Prostate gland (tissue), 2 donors: ENCODE measurements around the gene DCAF8L2. TPM values are rescaled to one million over a fixed set of nuclear protein-coding genes. Genes with fewer than 3 reads are reported as not detected.
"Not testable (repeated sequence)": the region's sequence is repeated elsewhere in the genome, so short reads cannot be mapped to it uniquely, and the experiment has no call there.

Experiments
- DNase-seq: peaks from one replicate; pipeline ENCODE4 v3.0.0-alpha.2; 2019; ENCODE audit warnings: low spot score
- H3K27ac ChIP-seq, 2 donors: fragments of 200-600 bp; sonication (generic); 2 replicates each; pipeline ENCODE4 v1.5.1; 2017 to 2019
- H3K27me3 ChIP-seq: fragments of 200-600 bp; sonication (generic); replicated peaks from 2 replicates; pipeline ENCODE4 v1.5.1; 2019; ENCODE audit not compliant: insufficient read depth
- H3K36me3 ChIP-seq, 2 donors: fragments of 200-600 bp; sonication (generic); 1 replicate in 1 of 2; 2 replicates in 1 of 2; pipeline versions ENCODE4 v1.5.1 to v1.8.1; 2017 to 2019
- H3K4me1 ChIP-seq: fragments of 200-600 bp; sonication (generic); replicated peaks from 2 replicates; pipeline ENCODE4 v1.5.1; 2019
- H3K4me3 ChIP-seq, 2 donors: fragments of 200-600 bp; sonication (generic); 2 replicates each; pipeline ENCODE4 v1.5.1; 2017 to 2019
- H3K9me3 ChIP-seq: fragments of 200-600 bp; sonication (generic); 2 replicates; pipeline ENCODE4 v1.5.1; 2017
- CTCF ChIP-seq, 4 experiments: fragments of 200-600 bp in 2 of 4; fragments of 450-650 bp in 2 of 4; sonication (generic) in 2 of 4; IDR thresholded peaks; 1 replicate in 3 of 4; 2 replicates in 1 of 4; pipeline ENCODE4 v1.5.1; 2016 to 2019; ENCODE audit warnings: antibody characterized with exemption in 4 of 4, mild to moderate bottlenecking in 2 of 4, moderate library complexity in 2 of 4
- POLR2A ChIP-seq: fragments of 450-650 bp; IDR thresholded peaks from one replicate; pipeline ENCODE4 v1.6.1; 2016; ENCODE audit warnings: antibody characterized with exemption, mild to moderate bottlenecking
- POLR2AphosphoS5 ChIP-seq: sonication (generic); formaldehyde crosslinking; IDR thresholded peaks from one replicate; pipeline ENCODE4 v1.6.1; 2017; ENCODE audit warnings: antibody characterized with exemption
- WGBS: methylation state at CpG from one replicate; pipeline ENCODE4 v1.1.5; 2018; 5-methylcytosine and 5-hydroxymethylcytosine counted together
- intact Hi-C: fragments of 100-400 bp; cut with DNase I; formaldehyde crosslinking; loops from one replicate; pipeline ENCODE4 v1.14.2; 2022
- total RNA-seq, 2 donors: library from RNA; depleted of rRNA; stranded (reverse); fragments of >200 nt; gene quantifications; one replicate each; pipeline ENCODE4 v1.1.0, GENCODE V29; 2016

Gene DCAF8L2
- total RNA-seq, 2 donors from 2014 or later = 107 TPM; not detected in 1

GRCh38 chrX:27679281-27679680, 89.1 kb downstream of the DCAF8L2 start:
- no peaks in the 10 kb centered on the region for H3K9me3 ChIP-seq
- H3K36me3 ChIP-seq = no peaks in the 10 kb centered on the region
- no peak for TF ChIP-seq CTCF (IDR thresholded peaks at IDR 0.05)
- no peak for TF ChIP-seq POLR2AphosphoS5
- no peak for TF ChIP-seq POLR2A
- H3K4me1 ChIP-seq = no peaks in the 10 kb centered on the region
- no peaks in the 10 kb centered on the region for H3K27me3 ChIP-seq
- no peak for DNase-seq
- intact Hi-C loops = no loop called here
- H3K4me3 ChIP-seq = no peak overlapping the region
- 20% methylated on average over 1 of the region's 1 CpG for WGBS
- H3K27ac ChIP-seq = no peak overlapping the region

- DNase-seq = no peak
- H3K4me3 ChIP-seq = no peak overlapping the region
- 45% methylated on average over 1 of the region's 1 CpG for WGBS
- H3K27ac ChIP-seq = no peak overlapping the region
- no peaks in the 10 kb centered on the region for H3K27me3 ChIP-seq
- H3K9me3 ChIP-seq = no peaks in the 10 kb centered on the region
- H3K36me3 ChIP-seq = no peaks in the 10 kb centered on the region
- H3K4me1 ChIP-seq = no peaks in the 10 kb centered on the region
- TF ChIP-seq POLR2A (no peak), CTCF (IDR thresholded peaks at IDR 0.05) (no peak), POLR2AphosphoS5 (no peak)
- intact Hi-C loops = no loop called here
These were observed 90.6 kb downstream of the DCAF8L2 start for GRCh38 chrX:27680726-27681125.

DNA sequence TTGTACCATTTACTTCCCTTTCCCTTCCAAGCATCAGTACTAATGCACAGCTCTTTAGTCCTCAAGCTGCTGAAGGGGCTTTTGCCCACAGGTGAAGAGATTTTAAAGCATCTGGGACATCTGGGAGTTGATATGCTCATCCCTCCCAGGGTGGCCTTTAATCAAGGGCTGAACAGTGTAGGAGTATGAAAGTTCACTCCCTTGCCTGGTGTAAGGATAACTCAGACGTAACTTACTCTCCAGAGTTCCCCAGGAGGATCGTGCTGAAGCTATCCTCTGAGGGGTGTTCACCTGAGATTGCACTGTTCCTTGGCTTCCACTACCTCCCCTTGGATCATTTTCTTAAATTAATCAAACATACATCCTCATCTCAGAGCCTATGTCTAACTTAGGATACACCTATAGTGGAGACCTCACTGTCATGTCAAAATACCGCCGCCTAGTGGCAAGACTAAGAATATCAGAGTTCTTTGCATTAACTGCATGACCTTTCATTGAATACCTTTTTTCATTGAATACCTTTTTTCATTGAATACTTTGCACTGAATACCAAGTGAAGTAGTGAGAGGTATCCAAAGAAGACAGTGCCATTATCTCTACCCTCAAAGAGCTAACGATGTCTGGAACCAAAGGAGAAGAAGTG, 93.5 kb downstream of the DCAF8L2 start:
- 66% methylated on average over 5 of the region's 5 CpGs for WGBS
- H3K9me3 ChIP-seq, H3K4me3 ChIP-seq, DNase-seq, H3K36me3 ChIP-seq, H3K4me1 ChIP-seq, intact Hi-C loops, H3K27me3 ChIP-seq, H3K27ac ChIP-seq: not testable (repeated sequence)

- intact Hi-C loops = no loop called here
- H3K4me3 ChIP-seq = no peak overlapping the region
- 82% methylated on average over 1 of the region's 1 CpG for WGBS
- no peaks in the 10 kb centered on the region for H3K9me3 ChIP-seq
- H3K4me1 ChIP-seq = no peaks in the 10 kb centered on the region
- no peaks in the 10 kb centered on the region for H3K27me3 ChIP-seq
- TF ChIP-seq POLR2AphosphoS5 = no peak
- TF ChIP-seq CTCF (IDR thresholded peaks at IDR 0.05) = no peak
- no peak for TF ChIP-seq POLR2A
- H3K27ac ChIP-seq = no peak overlapping the region
- H3K36me3 ChIP-seq = no peaks in the 10 kb centered on the region
- DNase-seq = no peak
These were observed 104.5 kb downstream of the DCAF8L2 start for GRCh38 chrX:27694667-27695066.

DNA sequence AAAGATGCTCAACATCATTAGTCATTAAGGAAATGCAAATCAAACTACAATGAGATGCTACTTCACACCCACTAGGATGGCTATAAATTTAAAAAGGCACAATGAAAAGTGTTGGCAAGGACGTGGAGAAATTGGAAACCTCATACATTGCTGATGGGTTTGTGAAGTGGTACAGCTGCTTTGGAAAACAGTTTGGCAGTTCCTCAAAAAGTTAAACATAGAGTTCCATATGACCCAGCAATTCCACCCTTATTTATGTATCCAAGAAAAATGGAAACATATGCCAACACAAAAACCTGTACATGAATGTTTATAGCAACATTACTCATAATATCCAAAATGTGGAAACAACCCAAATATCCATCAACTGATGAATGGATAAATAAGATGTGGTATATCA, 116.4 kb downstream of the DCAF8L2 start:
- no peak for TF ChIP-seq POLR2A
- no peak for TF ChIP-seq CTCF (IDR thresholded peaks at IDR 0.05)
- no peak for TF ChIP-seq POLR2AphosphoS5
- no peaks in the 10 kb centered on the region for H3K9me3 ChIP-seq
- 6% methylated on average over 1 of the region's 1 CpG for WGBS
- H3K27me3 ChIP-seq = no peaks in the 10 kb centered on the region
- H3K4me3 ChIP-seq = no peak overlapping the region
- no peak overlapping the region for H3K27ac ChIP-seq
- H3K36me3 ChIP-seq = no peaks in the 10 kb centered on the region
- no peak for DNase-seq
- intact Hi-C loops = no loop called here
- H3K4me1 ChIP-seq = no peaks in the 10 kb centered on the region
